Measurements from ENCODE around the gene GOLGA3. TPM values are rescaled to one million over a fixed set of nuclear protein-coding genes. Genes with fewer than 3 reads are reported as not detected.
A peak's percentile ranks its signal among the peaks of the same experiment; 100 is the strongest.

GOLGA3 gene
- total and polyA plus RNA-seq, 10 of the 15 experiments (the other 5 are each of a cell fraction or from before 2014, with no cell fraction given) = 2.0 to 42.7 (median 15.2) TPM

GRCh38 chr12:132872073-132872855, 43.6 kb upstream of the GOLGA3 start:
- H3K79me2 ChIP-seq (ENCODE audit: control insufficient read depth, insufficient read depth, low read length) = no peaks in the 10 kb centered on the region
- FAIRE-seq = no peak
- no peaks in the 10 kb centered on the region for H3K4me1 ChIP-seq (ENCODE audit: control insufficient read depth, insufficient read depth, low read length)
- H2AFZ ChIP-seq (ENCODE audit: control insufficient read depth, low read depth, low read length) = no peak overlapping the region
- no peak for TF ChIP-seq HSF1 (IDR thresholded peaks at IDR 0.05; ENCODE audit: low read depth, low read length)
- TF ChIP-seq ESRRA (IDR thresholded peaks at IDR 0.05; ENCODE audit: low read length) = no peak
- TF ChIP-seq POLR2A (IDR thresholded peaks at IDR 0.05; ENCODE audit: low read depth, low read length) = no peak
- no peak for TF ChIP-seq FOXK2 (IDR thresholded peaks at IDR 0.05)
- TF ChIP-seq FOS (IDR thresholded peaks at IDR 0.05; ENCODE audit: borderline replicate concordance, extremely low read depth, insufficient read length) = no peak
- TF ChIP-seq NR2F1 (conservative IDR thresholded peaks at IDR 0.05) = no peak
- no peak for TF ChIP-seq HCFC1 (IDR thresholded peaks at IDR 0.05; ENCODE audit: low read length)
- TF ChIP-seq, protein P1, sequence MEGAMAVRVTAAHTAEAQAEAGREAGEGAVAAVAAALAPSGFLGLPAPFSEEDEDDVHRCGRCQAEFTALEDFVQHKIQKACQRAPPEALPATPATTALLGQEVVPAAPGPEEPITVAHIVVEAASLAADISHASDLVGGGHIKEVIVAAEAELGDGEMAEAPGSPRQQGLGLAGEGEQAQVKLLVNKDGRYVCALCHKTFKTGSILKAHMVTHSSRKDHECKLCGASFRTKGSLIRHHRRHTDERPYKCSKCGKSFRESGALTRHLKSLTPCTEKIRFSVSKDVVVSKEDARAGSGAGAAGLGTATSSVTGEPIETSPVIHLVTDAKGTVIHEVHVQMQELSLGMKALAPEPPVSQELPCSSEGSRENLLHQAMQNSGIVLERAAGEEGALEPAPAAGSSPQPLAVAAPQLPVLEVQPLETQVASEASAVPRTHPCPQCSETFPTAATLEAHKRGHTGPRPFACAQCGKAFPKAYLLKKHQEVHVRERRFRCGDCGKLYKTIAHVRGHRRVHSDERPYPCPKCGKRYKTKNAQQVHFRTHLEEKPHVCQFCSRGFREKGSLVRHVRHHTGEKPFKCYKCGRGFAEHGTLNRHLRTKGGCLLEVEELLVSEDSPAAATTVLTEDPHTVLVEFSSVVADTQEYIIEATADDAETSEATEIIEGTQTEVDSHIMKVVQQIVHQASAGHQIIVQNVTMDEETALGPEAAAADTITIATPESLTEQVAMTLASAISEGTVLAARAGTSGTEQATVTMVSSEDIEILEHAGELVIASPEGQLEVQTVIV (IDR thresholded peaks at IDR 0.05; ENCODE audit: borderline replicate concordance, partially characterized antibody) = no peak
- TF ChIP-seq, protein P2, sequence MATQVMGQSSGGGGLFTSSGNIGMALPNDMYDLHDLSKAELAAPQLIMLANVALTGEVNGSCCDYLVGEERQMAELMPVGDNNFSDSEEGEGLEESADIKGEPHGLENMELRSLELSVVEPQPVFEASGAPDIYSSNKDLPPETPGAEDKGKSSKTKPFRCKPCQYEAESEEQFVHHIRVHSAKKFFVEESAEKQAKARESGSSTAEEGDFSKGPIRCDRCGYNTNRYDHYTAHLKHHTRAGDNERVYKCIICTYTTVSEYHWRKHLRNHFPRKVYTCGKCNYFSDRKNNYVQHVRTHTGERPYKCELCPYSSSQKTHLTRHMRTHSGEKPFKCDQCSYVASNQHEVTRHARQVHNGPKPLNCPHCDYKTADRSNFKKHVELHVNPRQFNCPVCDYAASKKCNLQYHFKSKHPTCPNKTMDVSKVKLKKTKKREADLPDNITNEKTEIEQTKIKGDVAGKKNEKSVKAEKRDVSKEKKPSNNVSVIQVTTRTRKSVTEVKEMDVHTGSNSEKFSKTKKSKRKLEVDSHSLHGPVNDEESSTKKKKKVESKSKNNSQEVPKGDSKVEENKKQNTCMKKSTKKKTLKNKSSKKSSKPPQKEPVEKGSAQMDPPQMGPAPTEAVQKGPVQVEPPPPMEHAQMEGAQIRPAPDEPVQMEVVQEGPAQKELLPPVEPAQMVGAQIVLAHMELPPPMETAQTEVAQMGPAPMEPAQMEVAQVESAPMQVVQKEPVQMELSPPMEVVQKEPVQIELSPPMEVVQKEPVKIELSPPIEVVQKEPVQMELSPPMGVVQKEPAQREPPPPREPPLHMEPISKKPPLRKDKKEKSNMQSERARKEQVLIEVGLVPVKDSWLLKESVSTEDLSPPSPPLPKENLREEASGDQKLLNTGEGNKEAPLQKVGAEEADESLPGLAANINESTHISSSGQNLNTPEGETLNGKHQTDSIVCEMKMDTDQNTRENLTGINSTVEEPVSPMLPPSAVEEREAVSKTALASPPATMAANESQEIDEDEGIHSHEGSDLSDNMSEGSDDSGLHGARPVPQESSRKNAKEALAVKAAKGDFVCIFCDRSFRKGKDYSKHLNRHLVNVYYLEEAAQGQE (IDR thresholded peaks at IDR 0.05; ENCODE audit: low read depth, low read length) = no peak
- no peak for TF ChIP-seq IKZF2 (IDR thresholded peaks at IDR 0.05)
- TF ChIP-seq LARP7 (IDR thresholded peaks at IDR 0.05) = no peak
- no peak for TF ChIP-seq ATF7 (IDR thresholded peaks at IDR 0.05; ENCODE audit: low read depth)
- TF ChIP-seq POU2F2 (IDR thresholded peaks at IDR 0.05; ENCODE audit: borderline replicate concordance, low read depth, low read length) = no peak
- TF ChIP-seq CEBPZ (IDR thresholded peaks at IDR 0.05; ENCODE audit: low read depth, low read length) = no peak
- no peak for ATAC-seq
- POLR2A ChIA-PET = interaction anchor here (1.6 kb wide), 1 partner anchor 12 kb away, joined by 3 read pairs; no protein-coding TSS in a partner anchor
- in situ Hi-C loops (cut with MboI) (no loop called here), intact Hi-C loops (cut with micrococcal nuclease; ENCODE audit: unreplicated experiment) (no loop called here)
- DNase-seq (ENCODE audit: low read depth, low spot score) = no peak
- H3K27ac ChIP-seq (ENCODE audit: control insufficient read depth, insufficient read depth) = no peak overlapping the region
- H3K36me3 ChIP-seq (ENCODE audit: control insufficient read depth in 2 of 2, insufficient read depth in 2 of 2, low read length in 1 of 2) = peaks cover 32% of the 10 kb centered on the region in 2 experiments
- RAD21 ChIA-PET (ENCODE audit: unreplicated experiment) = no interaction called here
- CTCF ChIA-PET = no interaction called here
- H3K9ac ChIP-seq (ENCODE audit: control insufficient read depth, insufficient read depth, low read length) = no peak overlapping the region
- TSS peak; percentile 26 for BruUV-seq (replicated peaks)
- H4K20me1 ChIP-seq (ENCODE audit: control insufficient read depth, insufficient read depth) = no peaks in the 10 kb centered on the region
- WGBS (ENCODE audit: insufficient coverage, insufficient replicate concordance, low lambda C conversion rate, missing lambda C conversion rate) = 96% methylated on average over 21 of the region's 21 CpGs
- no peak overlapping the region for H3K4me3 ChIP-seq
- H3K27me3 ChIP-seq (replicated peaks in 1 of 2; ENCODE audit: control insufficient read depth in 2 of 2, insufficient read depth in 2 of 2, low read length in 1 of 2) = no peaks in the 10 kb centered on the region
- no peak overlapping the region for H3K4me2 ChIP-seq (ENCODE audit: control insufficient read depth, insufficient read depth)
- H3K9me3 ChIP-seq (replicated peaks; ENCODE audit: control insufficient read depth, insufficient read depth, low read length) = no peaks in the 10 kb centered on the region; the same call in 2 of the 3 replicates
- SMC1A ChIA-PET (ENCODE audit: uncharacterized antibody, unreplicated experiment) = interaction anchor here (0.9 kb wide), 1 partner anchor 72 kb away, joined by 3 read pairs; no protein-coding TSS in a partner anchor

Measured in GM12878 (cell line).